Measurements from ENCODE around the gene MKRN3.

MKRN3 gene

DNA sequence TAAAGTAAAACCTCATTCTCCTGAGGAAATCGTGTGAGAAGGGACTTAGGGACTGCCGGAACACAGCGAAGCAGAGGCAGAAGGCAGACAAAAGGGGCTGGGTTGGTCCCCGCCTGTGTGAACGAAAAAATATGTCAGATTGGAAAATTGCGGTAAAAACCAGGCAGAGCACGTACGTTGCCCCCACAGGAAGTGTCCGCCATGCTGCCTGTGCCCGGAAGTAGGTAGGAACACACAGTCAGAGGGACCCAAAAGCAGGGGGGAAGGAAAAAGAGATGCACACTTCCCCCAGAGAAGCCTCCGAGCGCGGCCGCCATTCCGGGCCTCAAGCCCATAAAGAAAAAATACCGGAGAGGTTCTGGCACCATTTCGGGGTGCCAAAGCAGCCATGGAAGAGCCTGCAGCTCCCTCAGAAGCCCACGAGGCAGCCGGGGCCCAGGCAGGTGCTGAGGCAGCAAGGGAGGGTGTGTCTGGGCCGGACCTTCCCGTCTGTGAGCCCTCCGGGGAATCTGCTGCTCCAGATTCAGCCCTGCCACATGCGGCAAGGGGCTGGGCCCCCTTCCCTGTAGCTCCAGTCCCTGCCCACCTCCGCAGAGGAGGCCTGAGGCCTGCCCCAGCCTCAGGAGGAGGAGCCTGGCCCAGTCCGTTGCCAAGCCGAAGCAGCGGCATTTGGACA is at the start of gene MKRN3:
Gene MKRN3 (plus strand): TSS at position 280 of the 676 bp plus-strand sequence. CDS start 109 bp downstream, at position 389.
- peak within 1 kb of the TSS; percentile 80 for H3K4me3 ChIP-seq (replicated peaks; ENCODE audit: low read depth, low read length)
- TF ChIP-seq, protein P1, sequence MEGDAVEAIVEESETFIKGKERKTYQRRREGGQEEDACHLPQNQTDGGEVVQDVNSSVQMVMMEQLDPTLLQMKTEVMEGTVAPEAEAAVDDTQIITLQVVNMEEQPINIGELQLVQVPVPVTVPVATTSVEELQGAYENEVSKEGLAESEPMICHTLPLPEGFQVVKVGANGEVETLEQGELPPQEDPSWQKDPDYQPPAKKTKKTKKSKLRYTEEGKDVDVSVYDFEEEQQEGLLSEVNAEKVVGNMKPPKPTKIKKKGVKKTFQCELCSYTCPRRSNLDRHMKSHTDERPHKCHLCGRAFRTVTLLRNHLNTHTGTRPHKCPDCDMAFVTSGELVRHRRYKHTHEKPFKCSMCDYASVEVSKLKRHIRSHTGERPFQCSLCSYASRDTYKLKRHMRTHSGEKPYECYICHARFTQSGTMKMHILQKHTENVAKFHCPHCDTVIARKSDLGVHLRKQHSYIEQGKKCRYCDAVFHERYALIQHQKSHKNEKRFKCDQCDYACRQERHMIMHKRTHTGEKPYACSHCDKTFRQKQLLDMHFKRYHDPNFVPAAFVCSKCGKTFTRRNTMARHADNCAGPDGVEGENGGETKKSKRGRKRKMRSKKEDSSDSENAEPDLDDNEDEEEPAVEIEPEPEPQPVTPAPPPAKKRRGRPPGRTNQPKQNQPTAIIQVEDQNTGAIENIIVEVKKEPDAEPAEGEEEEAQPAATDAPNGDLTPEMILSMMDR (IDR thresholded peaks at IDR 0.05; ENCODE audit: low read depth, low read length, missing control alignments), result no peak
- DNase-seq (ENCODE audit: extremely low read depth, low read depth), result peak; percentile 64

DNA sequence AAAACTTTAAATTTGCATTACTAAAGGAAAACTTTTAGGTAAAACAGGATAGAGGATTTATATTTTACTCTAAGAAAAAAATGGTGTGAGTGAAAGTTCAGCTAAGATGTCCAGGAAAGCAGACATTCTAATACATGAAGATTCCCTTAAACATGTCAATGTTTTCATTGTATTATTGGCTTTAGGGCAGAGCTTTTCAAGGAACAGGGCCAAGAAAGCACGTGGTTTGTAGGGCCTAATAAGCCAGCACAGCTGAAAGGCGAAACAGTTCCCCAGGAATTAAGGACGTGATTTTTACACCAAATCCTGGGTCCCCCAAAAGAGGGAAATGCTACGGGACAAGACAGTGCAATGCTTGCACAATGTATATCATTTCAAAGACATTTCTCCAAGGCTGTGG is 48.6 kb upstream of the MKRN3 start:
- TF ChIP-seq, protein P1 (IDR thresholded peaks at IDR 0.05; ENCODE audit: low read depth, low read length, missing control alignments), result no peak
- no peak for DNase-seq (ENCODE audit: extremely low read depth, low read depth)
- H3K4me3 ChIP-seq (replicated peaks; ENCODE audit: low read depth, low read length), result no peak overlapping the region

DNA sequence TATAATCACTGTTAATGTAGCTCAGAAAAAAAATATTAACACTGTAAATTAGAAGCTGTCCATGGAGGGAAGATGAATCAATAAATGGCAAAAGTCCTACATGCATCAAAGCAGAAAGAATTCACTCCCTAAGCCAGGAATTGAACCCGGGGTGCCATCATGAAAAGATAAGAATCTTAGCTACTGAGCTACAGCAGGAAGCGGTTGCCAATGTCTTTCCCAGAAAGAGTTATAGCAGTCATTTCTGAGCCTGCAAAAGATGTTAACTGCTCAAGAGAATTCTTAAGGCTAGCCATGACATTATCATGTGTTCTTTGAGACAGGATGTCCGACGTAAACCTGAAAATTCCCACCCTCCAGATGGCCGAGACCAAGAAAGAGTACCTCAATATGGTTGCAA is 47.4 kb upstream of the MKRN3 start:
- no peak for DNase-seq (ENCODE audit: extremely low read depth, low read depth)
- TF ChIP-seq, protein P1 (IDR thresholded peaks at IDR 0.05; ENCODE audit: low read depth, low read length, missing control alignments), result no peak
- no peak overlapping the region for H3K4me3 ChIP-seq (replicated peaks; ENCODE audit: low read depth, low read length)

DNA sequence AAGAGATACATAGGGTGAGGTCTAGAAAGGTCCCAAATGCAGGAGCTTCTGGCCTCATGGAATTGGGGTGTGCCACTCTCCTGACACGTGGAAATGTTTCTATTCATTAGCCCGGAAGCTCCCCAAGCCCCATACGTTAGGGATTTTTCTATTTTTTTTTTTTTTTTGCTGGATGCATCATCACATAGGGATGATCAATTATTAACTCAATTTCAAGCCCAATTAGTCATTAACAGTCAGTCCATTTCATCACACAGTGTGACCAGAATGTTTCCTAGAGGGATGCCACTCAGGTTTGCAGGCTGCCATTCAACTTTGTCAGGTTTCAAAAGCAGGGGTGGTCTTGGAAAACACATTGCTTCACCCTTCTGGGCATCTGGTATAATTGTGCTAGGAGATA is 40.7 kb upstream of the MKRN3 start:
- H3K4me3 ChIP-seq (replicated peaks; ENCODE audit: low read depth, low read length), result no peak overlapping the region
- TF ChIP-seq, protein P1 (IDR thresholded peaks at IDR 0.05; ENCODE audit: low read depth, low read length, missing control alignments), result no peak
- DNase-seq (ENCODE audit: extremely low read depth, low read depth), result no peak

- TF ChIP-seq, protein P1 (IDR thresholded peaks at IDR 0.05; ENCODE audit: low read depth, low read length, missing control alignments), result no peak
- H3K4me3 ChIP-seq (replicated peaks; ENCODE audit: low read depth, low read length), result no peak overlapping the region
- DNase-seq (ENCODE audit: extremely low read depth, low read depth), result no peak
These were observed 35.6 kb upstream of the MKRN3 start for GRCh38 chr15:23529891-23530290.

GRCh38 chr15:23532024-23532423 is 33.5 kb upstream of the MKRN3 start:
- TF ChIP-seq, protein P1 (IDR thresholded peaks at IDR 0.05; ENCODE audit: low read depth, low read length, missing control alignments), result no peak
- no peak overlapping the region for H3K4me3 ChIP-seq (replicated peaks; ENCODE audit: low read depth, low read length)
- DNase-seq (ENCODE audit: extremely low read depth, low read depth), result no peak

DNA sequence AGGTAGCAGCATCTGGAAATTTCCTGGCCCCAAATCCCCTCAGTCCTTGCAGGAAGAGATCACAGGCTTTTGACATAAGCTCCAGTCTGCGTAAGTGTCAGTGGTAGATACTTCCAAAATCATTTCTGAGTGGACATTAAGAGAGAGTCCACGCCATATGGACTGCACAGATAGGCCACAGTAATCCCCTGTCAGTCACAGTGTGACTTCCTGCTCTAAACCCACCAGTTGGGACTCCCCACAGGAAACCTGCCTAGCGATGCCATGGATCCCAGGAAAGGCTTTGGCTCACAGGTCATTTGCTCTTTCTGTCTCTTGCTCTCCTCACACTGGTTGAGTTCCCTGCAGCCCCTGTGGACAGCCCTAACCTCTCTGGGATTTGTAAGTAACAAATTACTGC is 28.8 kb upstream of the MKRN3 start:
- no peak for DNase-seq (ENCODE audit: extremely low read depth, low read depth)
- TF ChIP-seq, protein P1 (IDR thresholded peaks at IDR 0.05; ENCODE audit: low read depth, low read length, missing control alignments), result no peak
- H3K4me3 ChIP-seq (replicated peaks; ENCODE audit: low read depth, low read length), result no peak overlapping the region
